Astrocyte of the hippocampus (primary cell): ENCODE measurements around the gene DLEC1.
A peak's percentile ranks its signal among the peaks of the same experiment; 100 is the strongest.
"Not testable (repeated sequence)": the region's sequence is repeated elsewhere in the genome, so short reads cannot be mapped to it uniquely, and the experiment has no call there.

Experiments
- DNase-seq: peaks from one replicate; pipeline ENCODE4 v3.0.0; 2011; ENCODE audit warnings: low read depth, low spot score

DLEC1 gene

DNA sequence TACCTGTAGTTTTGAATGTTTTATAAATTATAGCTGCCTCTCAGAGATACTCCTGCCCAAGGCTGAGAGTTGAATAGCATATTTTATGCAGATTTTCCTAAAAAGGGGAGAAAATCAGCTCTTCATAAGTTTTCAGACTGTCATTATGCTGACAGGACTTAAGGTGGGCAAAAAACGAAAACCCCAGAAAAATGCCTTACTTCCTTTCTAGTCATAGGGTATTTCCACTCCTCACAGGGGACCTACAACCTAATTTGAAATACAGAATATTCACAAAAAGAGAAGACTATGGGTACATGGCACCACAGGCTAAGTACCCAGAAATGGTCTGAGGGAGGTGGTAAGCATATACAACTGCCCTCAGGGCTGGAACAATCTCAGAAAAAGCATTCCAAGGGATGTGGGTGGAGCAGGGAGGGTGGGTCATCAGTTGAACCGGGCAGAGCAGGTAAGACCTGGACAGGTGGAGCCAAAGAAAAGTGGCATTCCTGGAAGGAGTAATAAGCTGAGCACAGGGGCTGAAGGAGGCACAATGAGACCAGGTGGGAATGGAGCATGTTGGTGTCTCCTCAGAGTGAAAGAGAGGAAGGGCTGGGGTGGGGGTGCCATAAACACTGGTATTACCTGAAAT lies 115.7 kb downstream of the DLEC1 start:
- no peak for DNase-seq

DNA sequence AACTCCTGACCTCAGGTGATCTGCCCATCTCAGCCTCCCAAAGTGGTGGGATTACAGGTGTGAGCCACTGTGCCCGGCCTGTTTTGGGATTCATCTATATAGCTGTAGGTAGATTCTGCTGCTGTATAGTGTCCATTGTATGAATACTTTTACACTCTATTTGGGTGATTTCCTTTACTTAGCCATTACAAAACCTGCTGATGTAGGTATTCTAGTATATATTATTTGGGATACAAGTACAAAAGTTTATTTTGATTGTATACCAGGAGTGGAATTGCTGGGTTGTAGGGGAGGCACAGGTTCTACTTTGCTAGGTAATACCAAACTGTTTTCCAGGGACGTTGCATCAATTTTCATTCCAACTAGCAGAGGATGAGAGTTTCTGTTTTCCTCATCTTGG lies 116.8 kb downstream of the DLEC1 start:
- DNase-seq = no peak

DNA sequence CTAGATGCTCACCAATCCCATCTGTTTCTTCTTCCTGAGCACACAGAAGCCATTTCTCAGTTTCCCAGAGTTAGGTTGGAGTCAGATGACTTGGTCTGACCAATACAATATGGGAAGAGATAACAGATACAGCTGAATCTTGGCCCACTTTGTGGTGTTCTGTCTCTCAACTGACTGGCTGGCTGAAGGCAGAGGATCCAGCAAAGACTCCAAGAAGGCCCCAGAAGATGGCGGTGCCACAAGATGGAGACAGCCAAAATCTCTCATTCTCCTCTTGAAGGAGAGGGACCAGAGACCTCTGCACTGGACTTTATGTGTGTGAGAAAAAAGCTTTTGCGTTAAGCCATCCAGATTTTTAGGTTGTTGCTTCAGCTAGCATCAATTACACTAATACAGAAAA lies 118.1 kb downstream of the DLEC1 start:
- no peak for DNase-seq

DNA sequence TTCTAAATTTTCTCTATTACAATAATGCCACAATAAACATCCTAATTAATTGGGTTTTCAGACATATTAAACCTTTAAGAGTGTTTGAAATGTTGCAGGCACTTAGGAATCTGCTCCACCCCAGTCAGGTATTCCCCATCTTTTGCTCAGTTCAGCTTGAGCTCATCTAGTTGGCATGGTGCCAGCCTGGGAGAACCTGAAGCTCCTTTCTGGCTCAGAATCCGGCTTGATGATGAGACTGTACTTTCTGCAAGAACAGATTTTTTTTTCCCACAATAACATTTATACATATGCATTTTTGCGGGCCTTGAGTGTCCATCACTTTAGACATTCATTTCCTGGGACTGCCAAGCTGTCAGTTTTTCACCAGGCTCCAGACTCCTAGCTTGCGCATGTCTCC lies 118.6 kb downstream of the DLEC1 start:
- no peak for DNase-seq

DNA sequence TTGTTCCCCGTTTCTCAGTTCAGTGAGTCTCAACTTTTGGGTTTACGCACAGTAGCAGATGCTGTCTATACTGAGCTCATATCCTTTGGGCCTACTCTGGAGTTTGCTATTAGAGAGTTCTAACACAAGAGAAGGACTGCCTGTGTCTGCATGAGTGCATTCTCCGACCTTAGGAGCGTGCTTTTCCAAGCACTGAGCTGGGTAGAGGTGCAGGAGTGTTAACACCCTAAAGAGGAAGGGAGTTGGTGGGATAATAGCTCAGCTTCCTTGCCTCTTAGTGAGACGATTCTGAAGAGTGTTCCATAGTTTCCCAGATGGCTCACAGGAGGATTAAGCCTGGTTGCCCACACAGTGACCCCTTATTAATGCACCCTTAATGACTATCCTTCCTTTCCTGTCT lies 119.5 kb downstream of the DLEC1 start:
- DNase-seq = no peak

DNA sequence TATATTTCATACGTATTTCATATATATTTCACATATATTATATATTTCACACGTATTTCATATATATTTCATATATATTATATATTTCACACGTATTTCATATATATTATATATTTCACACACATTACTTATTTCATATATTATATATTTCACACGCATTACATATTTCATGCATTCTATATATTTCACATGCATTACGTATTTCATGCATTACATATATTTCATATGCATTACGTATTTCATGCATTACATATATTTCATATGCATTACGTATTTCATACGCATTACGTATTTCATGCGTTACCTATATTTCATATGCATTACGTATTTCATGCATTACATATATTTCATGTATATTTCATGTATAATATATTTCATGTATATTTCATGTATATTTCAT lies 121.7 kb downstream of the DLEC1 start:
- DNase-seq = not testable (repeated sequence)

DNA sequence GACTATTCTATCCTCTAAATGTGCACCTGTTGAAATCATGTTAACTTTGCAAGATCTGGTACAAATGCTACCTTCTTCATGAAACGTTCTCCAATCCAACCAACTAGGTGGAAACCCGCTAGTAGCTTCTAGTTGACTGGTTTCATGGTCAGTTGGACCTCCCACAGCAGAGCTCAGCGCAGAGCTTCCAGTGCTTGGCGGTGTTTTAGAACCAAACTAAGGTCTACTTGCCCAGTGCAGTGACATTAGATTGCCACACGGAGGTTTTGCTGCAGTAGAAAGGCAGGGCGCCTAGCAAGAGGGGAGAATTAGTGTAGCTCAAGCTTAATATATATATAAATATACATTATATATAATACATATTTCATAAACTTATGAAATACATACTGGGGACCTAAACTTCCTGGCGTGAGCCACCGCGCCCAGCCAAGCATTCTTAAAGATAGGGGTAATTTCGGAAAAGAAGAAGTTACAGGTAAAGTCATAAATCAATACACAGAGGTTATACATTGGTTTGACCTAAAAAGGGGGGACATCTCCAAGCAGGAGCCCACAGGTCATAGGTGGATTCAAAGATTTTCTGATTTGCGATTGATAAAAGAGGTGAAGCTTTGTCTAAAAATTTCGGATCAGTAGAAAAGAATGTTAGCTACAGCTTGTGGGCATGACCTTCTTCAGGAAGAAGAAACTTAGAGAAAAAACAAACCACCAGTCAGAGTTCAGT lies 124.3 kb downstream of the DLEC1 start:
- DNase-seq = no peak

DNA sequence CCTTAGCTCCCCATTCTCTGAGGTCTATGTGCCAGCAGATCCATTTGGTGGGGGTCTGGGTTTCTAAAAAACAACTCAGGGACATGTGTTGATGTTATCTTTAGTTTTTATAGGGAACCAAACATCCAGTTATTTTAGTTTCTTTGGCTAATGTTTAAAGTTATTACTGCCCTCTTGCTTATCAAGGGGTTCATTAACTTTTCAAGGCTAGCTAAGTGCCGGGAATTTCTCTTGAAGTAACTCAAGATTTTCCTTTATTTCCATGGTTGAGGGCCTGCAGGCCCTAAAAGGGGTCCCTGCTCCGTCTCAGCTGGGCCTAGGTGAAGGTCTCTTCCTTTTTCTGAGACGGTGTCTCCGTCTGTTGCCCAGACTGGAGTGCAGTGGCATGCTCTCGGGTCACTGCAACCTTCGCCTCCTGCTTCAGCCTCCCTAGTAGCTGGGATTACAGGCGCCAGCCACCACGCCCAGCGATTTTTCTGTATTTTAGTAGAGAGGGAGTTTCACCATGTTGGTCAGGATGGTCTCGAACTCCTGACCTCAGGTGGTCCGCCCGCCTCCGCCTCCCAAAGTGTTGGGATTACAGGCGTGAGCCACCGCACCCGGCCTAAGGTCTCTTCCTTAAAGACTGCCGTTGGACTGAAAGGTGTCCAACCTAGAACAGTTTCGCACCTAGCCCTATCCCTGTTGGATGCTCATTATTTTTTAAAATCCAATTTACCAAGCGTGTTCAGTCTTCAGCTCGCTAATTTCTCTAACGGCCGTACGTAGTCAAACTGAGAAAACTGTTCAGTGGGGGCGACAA lies 125.0 kb downstream of the DLEC1 start:
- DNase-seq = no peak

DNA sequence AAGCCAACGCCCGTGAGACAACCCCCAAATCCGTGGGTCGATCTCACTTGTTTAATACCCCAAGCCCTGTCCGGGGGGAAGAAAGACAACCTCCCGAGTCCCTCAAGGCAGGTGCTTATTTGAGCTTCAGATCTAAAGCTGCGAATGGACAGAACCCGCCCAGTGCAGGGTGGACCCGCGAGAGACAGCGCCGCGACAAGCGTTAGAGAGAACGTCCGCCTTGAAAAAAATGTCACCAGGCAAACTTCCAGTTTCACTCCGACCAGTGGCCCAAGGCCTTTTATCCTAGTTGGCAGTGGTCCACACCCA lies 125.6 kb downstream of the DLEC1 start:
- DNase-seq = no peak

DNA sequence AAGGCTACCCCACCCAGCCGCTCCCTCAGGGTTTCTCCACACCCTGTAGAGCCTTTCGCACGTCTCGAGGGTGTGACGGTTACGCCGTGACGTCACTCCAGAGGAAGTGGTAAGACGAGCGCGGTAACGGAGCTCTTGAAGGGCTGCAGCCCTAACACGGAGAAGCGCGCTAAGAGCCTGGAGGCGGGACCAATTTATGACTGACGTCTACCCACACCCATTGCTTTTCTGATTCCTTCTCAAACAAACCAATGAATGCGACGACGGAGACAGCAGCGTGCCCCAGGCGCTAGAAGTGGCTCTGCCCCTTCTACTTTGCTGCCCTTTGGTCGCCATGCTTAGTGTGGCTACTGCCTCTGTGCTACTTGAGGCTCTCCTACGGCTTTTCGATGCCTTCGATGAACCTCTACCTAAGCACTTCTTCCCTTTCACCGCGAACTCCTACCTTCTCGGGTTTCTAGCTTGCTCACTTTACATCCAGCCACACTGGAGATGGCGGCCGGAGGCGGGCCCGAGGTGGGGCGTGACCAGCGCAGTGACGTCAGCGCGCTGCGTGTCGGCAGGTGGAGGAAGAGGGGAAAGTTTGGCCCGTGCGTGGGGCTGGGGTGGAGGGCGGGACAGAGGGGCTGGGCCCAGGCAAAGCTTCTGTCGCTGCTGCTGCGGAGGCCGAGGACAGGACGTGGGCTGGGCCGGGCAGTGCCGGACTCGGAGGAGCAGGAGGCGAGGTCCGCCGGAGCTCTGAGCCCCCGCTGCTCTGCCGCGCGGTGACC lies 126.1 kb downstream of the DLEC1 start, which contains the start of gene OXSR1:
Gene OXSR1, plus strand, starts transcription at position 586 of the 770 bp plus-strand sequence. CDS start 340 bp downstream, outside the sequence.
- peak; percentile 100 for DNase-seq

DNA sequence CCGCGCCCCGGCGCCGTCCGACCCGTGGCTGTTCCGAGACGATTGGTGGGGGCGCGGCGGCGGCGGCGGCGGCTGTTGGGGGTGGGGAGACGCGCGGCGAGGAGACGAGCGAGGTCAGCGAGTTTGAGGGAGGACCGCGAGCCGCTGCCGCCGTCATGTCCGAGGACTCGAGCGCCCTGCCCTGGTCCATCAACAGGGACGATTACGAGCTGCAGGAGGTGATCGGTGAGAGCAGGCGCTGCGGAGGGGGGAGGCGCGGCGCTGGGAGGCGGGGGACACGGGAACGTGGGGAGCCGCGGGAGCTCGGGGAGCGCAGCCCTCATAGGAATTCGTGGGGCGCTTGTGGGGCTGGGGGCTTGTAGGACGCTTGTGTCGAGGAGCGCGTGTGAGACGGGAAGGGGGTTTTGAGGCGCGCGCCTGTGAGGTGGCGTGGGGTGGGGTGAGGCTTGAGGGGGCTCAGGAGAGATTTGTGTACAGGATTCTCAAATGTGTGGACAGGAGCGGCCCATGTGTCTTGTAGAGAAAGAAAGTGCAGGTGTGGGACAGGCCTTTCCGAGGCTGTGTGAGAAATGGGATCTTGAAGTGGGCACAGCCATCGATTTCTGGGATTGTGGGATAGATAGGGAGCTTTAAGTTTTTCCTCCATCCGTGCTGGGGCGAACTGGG lies 126.8 kb downstream of the DLEC1 start:
- DNase-seq = no peak

DNA sequence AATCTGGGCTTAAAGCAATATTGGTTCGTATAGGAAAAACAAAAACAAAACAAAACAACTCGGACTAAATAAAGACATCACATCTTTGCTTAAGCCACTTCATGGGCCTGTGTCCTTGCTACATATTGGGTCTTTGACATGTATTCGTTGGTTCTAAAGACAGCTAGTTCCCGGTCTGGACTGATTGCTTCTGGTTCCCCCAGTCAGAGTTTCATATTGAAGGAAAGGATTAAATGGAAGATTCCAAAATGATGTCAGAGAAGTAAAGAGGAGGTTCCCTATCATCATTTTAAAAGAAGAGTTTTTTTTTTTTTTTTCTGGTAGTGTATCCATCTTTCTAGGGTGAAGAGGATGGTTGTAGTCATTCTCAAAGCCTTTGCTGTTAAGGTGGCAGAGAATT lies 128.6 kb downstream of the DLEC1 start:
- no peak for DNase-seq

DNA sequence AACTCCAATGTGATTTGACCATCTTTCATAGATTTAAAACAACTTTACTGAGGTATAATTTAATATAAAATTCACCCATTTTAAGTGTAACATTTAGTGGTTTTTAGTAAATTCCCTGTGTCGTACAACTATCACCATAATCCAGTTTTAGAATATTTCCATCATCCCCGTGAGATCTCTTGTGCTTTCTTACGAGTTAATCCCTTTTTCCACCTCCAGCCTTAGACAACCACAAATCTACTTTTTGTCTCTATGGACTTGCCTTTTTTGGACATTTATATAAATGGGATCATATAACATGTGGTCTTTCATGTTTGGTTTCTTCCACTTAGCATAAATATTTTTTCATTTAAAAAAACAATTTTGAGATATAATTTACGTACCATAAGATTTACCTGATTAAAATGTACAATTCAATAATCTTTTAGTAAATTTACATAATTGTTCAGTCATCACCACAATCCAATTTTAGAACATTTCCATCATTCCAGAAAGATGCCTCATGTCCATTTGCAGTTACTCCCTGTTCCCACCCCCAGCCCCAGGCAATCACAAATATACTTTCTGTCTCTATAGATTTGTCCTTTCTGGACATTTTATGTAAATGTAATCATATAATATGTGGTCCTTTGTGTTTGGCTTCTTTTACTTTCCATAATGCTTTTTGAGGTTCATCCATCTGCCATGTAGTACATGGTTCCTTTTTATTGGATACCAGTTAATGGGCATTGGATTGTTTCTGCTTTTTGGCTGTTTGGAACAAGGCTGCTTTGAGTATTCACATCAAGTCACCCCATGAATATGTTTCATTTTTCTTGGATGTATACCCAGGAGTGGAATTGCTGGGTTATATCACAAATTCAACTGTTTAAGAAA lies 129.4 kb downstream of the DLEC1 start:
- DNase-seq = peak; percentile 77

DNA sequence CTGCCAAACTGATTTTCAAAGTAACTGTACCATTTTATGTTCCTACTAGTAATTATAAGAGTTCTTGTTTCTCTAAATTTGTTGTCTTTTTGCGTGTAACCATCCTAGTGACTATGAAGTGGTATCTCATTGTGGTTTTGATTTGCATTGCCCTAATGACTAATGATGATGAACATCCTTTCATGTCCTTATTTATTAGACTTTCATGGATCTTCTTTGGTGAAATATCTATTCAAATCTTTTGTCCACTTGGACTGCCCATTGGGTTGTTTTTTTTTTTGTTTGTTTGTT lies 130.0 kb downstream of the DLEC1 start:
- DNase-seq = no peak

DNA sequence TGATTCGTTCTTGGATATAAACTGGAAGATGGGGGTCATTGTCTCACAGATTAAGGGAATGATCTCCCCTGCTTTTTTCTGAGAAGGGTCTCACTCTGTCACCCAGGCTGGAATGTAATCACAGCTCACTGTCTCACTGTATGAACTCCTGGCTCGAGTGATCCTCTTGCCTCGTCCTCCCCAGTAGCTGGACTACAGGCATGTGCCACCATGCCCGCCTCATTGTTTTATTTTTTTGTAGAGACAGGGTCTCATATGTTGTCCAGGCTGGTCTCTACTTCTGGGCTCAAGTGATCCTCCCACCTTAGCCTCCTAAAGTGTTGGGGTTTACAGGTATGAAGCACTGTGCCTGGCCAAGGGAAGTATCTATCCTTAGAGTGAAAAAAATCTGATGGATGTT lies 131.7 kb downstream of the DLEC1 start:
- DNase-seq = no peak

DNA sequence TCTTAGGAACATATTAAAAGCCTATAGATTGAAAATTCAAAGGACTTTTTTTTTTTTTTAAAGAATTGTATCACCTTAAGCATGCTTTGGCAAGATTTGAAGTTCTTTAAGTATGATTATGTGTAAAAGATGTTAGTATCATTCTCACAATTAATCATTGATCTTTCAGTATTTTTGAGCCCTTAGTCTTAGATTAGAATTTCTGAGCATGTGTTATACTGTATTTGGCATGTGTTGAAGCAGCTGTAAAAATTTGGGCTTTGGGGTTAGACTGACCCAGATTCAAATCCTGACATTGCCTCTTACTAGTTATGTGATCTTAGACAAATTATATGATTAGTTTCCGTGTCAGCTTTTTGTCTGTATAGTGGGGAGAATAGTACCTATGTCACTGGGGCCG lies 132.6 kb downstream of the DLEC1 start:
- DNase-seq = no peak
